Measurements from ENCODE around the gene SYNCRIP. TPM values are rescaled to one million over a fixed set of nuclear protein-coding genes. Genes with fewer than 3 reads are reported as not detected.

The SYNCRIP gene
- total and polyA plus RNA-seq, 2 of the 13 experiments (the other 11 are each of a cell fraction or from before 2014, with no cell fraction given) = 8.1 to 112 TPM

DNA sequence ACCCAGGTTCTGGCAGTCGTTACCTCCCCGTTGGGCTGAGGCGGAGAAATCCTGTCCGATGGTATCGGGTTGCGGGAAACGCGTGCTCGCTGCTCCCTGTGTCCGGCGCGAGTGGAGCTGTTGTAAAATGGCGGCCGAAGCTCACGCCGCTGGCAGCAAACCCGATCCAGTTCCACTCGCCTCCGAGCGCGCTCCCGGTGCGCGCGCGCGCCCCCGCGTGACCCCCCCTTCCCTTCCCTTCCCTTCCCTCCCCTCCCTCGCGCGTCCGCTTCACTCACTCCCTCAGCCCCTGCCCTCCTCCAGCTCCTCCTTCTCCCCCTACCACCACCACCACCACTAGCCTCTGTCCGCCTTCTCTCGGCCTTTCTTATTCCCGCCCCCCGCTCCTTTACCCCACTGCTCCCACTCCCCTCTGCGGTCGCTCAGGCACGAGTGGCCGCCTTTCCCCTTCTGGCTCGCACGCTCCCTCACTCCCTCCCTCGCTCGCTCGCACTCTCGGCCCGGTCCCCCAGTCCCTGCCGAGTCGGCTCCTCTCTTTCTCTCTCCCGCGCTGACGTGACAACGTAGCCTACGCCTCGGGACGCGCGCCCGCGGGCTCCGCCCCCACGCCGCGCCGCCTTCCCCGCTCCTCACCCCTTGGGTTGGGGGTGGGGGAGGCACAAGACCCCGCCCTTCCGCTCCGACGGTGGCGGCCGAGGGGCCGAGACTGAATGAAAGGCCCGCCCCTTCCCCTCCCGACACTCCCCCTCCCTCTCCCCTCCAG, at the start of gene SYNCRIP (continued):
- TF ChIP-seq HDAC1 (CRISPR knock-in tag; IDR thresholded peaks at IDR 0.05) = peak; percentile 52; the same call in 1 of the 2 replicates
- TF ChIP-seq ZNF343 (CRISPR knock-in tag; IDR thresholded peaks at IDR 0.05) = no peak
- 0 out of 2 replicates have a peak, but pooled peaks have one; percentile 78 for TF ChIP-seq BRF2 (CRISPR knock-in tag; IDR thresholded peaks at IDR 0.05)
- TF ChIP-seq ZSCAN29 (CRISPR knock-in tag; conservative IDR thresholded peaks at IDR 0.05) = 0 out of 2 replicates have a peak, but pooled peaks have one; percentile 24
- no peak for TF ChIP-seq MBNL3 (CRISPR knock-in tag; conservative IDR thresholded peaks at IDR 0.05)
- no peak for TF ChIP-seq ZNF138 (CRISPR knock-in tag; IDR thresholded peaks at IDR 0.05; ENCODE audit: low read depth)
- no peak for TF ChIP-seq MLXIP (CRISPR knock-in tag; IDR thresholded peaks at IDR 0.05; ENCODE audit: borderline replicate concordance)
- TF ChIP-seq TGIF2 (CRISPR knock-in tag; IDR thresholded peaks at IDR 0.05) = peak; percentile 73
- TF ChIP-seq HNF4G (IDR thresholded peaks at IDR 0.05; ENCODE audit: borderline replicate concordance, low read depth, low read length) = no peak
- no peak for TF ChIP-seq HNF4G (CRISPR knock-in tag; IDR thresholded peaks at IDR 0.05; ENCODE audit: borderline replicate concordance, low read depth)
- 0 out of 2 replicates have a peak, but pooled peaks have one; percentile 10 for TF ChIP-seq FOXO1 (CRISPR knock-in tag; IDR thresholded peaks at IDR 0.05)
- TF ChIP-seq ZNF44 (CRISPR knock-in tag; IDR thresholded peaks at IDR 0.05) = no peak
- TF ChIP-seq KLF6 (CRISPR knock-in tag; IDR thresholded peaks at IDR 0.05) = no peak; the same call in 1 of the 2 replicates
- peak; percentile 57 for TF ChIP-seq ZBTB42 (CRISPR knock-in tag; IDR thresholded peaks at IDR 0.05)
- TF ChIP-seq SP2 (CRISPR knock-in tag; IDR thresholded peaks at IDR 0.05) = peak; percentile 59
- TF ChIP-seq ZNF549 (CRISPR knock-in tag; IDR thresholded peaks at IDR 0.05) = no peak
- TF ChIP-seq ZBTB20 (CRISPR knock-in tag; IDR thresholded peaks at IDR 0.05; ENCODE audit: borderline replicate concordance, low read depth) = no peak
- peak; percentile 18 for TF ChIP-seq SKI (IDR thresholded peaks at IDR 0.05; ENCODE audit: partially characterized antibody)
- peak; percentile 43; the same call in 1 of the 2 replicates for TF ChIP-seq ZFY (CRISPR knock-in tag; IDR thresholded peaks at IDR 0.05)
- TF ChIP-seq PPARG (CRISPR knock-in tag; conservative IDR thresholded peaks at IDR 0.05) = no peak; the same call in 1 of the 2 replicates
- TF ChIP-seq, protein P1, sequence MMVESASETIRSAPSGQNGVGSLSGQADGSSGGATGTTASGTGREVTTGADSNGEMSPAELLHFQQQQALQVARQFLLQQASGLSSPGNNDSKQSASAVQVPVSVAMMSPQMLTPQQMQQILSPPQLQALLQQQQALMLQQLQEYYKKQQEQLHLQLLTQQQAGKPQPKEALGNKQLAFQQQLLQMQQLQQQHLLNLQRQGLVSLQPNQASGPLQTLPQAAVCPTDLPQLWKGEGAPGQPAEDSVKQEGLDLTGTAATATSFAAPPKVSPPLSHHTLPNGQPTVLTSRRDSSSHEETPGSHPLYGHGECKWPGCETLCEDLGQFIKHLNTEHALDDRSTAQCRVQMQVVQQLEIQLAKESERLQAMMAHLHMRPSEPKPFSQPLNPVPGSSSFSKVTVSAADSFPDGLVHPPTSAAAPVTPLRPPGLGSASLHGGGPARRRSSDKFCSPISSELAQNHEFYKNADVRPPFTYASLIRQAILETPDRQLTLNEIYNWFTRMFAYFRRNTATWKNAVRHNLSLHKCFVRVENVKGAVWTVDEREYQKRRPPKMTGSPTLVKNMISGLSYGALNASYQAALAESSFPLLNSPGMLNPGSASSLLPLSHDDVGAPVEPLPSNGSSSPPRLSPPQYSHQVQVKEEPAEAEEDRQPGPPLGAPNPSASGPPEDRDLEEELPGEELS (CRISPR knock-in tag; IDR thresholded peaks at IDR 0.05) = 0 out of 2 replicates have a peak, but pooled peaks have one; percentile 36
- TF ChIP-seq TBX2 (CRISPR knock-in tag; IDR thresholded peaks at IDR 0.05; ENCODE audit: borderline replicate concordance) = no peak; the same call in 1 of the 2 replicates
- no peak for TF ChIP-seq KLF9 (CRISPR knock-in tag; IDR thresholded peaks at IDR 0.05; ENCODE audit: low read depth)
- no peak for TF ChIP-seq ZNF552 (CRISPR knock-in tag; IDR thresholded peaks at IDR 0.05; ENCODE audit: borderline replicate concordance)
- TF ChIP-seq ZNF205 (CRISPR knock-in tag; IDR thresholded peaks at IDR 0.05) = no peak; the same call in 1 of the 2 replicates
- 0 out of 2 replicates have a peak, but pooled peaks have one; percentile 4 for TF ChIP-seq ZNF256 (CRISPR knock-in tag; conservative IDR thresholded peaks at IDR 0.05)

Data from HepG2 (cell line).